SK-N-SH (cell line): ENCODE measurements around the gene CISD3. TPM values are rescaled to one million over a fixed set of nuclear protein-coding genes. Genes with fewer than 3 reads are reported as not detected.

Source experiments
- CTCF ChIA-PET: fragments of 300-600, 350-600 bp; formaldehyde crosslinking; extraction: SDS; loops from one replicate; lab custom pipeline; 2021; lab: Yijun Ruan, JAX
- POLR2A ChIA-PET: fragments of 350-600 bp; sonication (Branson Sonifier 250); formaldehyde crosslinking; extraction: SDS; loops from one replicate; lab custom pipeline; 2020; ENCODE audit warnings: antibody characterized with exemption, inconsistent platforms; lab: Yijun Ruan, JAX
- DNase-seq: peaks from one replicate; pipeline ENCODE4 v3.0.0; 2012
- H2AFZ ChIP-seq: fragments of 200-600 bp; sonication (generic); 2 replicates; pipeline ENCODE4 v1.8.1; 2016; ENCODE audit warnings: antibody characterized with exemption, mild to moderate bottlenecking, low read depth
- H3F3A ChIP-seq: fragments of 200-600 bp; sonication (generic); replicated peaks from 2 replicates; pipeline ENCODE3; 2016; ENCODE audit warnings: antibody characterized with exemption, mild to moderate bottlenecking; ENCODE audit not compliant: insufficient read depth
- H3K27ac ChIP-seq, 2 experiments: fragments of 200-500 bp in 1 of 2; fragments of 200-600 bp in 1 of 2; sonication (Bioruptor generic) in 1 of 2; sonication (generic), shearing (Covaris generic) in 1 of 2; 2 replicates each; pipeline versions ENCODE4 v1.5.1 to v1.6.1; 2014 to 2016; ENCODE audit warnings: low read depth in 2 of 2, inconsistent platforms in 1 of 2, low read length in 1 of 2, mild to moderate bottlenecking in 1 of 2, mixed read lengths in 1 of 2
- H3K27me3 ChIP-seq: fragments of 200-600 bp; sonication (generic), shearing (Covaris generic); 2 replicates; pipeline ENCODE4 v1.6.1; 2016; ENCODE audit warnings: mixed run types; ENCODE audit not compliant: insufficient read depth
- H3K36me3 ChIP-seq, 2 experiments: fragments of 200-500 bp in 1 of 2; fragments of 200-600 bp in 1 of 2; sonication (Bioruptor generic) in 1 of 2; sonication (generic) in 1 of 2; replicated peaks in 1 of 2; 2 replicates each; pipeline versions ENCODE3 to v1.5.1; 2014 to 2016; ENCODE audit warnings: low read length in 1 of 2, mild to moderate bottlenecking in 1 of 2; ENCODE audit not compliant: insufficient read depth in 2 of 2, control insufficient read depth in 1 of 2
- H3K4me1 ChIP-seq, 2 experiments: fragments of 200-500 bp in 1 of 2; fragments of 200-600 bp in 1 of 2; sonication (Bioruptor generic) in 1 of 2; sonication (generic), shearing (Covaris generic) in 1 of 2; 2 replicates each; pipeline versions ENCODE4 v1.5.1 to v1.6.1; 2014 to 2016; ENCODE audit warnings: low read depth in 1 of 2, low read length in 1 of 2, mixed run types in 1 of 2; ENCODE audit not compliant: insufficient read depth in 2 of 2, control insufficient read depth in 1 of 2
- H3K4me2 ChIP-seq: fragments of 200-600 bp; sonication (generic), shearing (Covaris generic); 2 replicates; pipeline ENCODE4 v1.6.1; 2017; ENCODE audit warnings: mixed run types
- H3K4me3 ChIP-seq, 2 experiments: fragments of 200-500 bp in 1 of 2; fragments of 200-600 bp in 1 of 2; sonication (Bioruptor generic) in 1 of 2; sonication (generic), shearing (Covaris generic) in 1 of 2; 2 replicates each; pipeline versions ENCODE4 v1.5.1 to v1.8.1; 2014 to 2016; ENCODE audit warnings: low read depth in 2 of 2, inconsistent platforms in 1 of 2, low read length in 1 of 2, mild to moderate bottlenecking in 1 of 2, mixed read lengths in 1 of 2, moderate library complexity in 1 of 2
- H3K79me2 ChIP-seq: fragments of 200-600 bp; sonication (generic); 2 replicates; pipeline ENCODE4 v1.8.1; 2017; ENCODE audit warnings: mild to moderate bottlenecking; ENCODE audit not compliant: insufficient read depth
- H3K9ac ChIP-seq: fragments of 200-600 bp; sonication (generic); 2 replicates; pipeline ENCODE4 v1.6.1; 2017; ENCODE audit warnings: mixed run types
- H3K9me2 ChIP-seq: fragments of 200-600 bp; sonication (generic); 2 replicates; pipeline ENCODE4 v1.6.1; 2017; ENCODE audit warnings: mixed run types
- H3K9me3 ChIP-seq: fragments of 200-600 bp; sonication (generic); 2 replicates; pipeline ENCODE4 v1.6.1; 2017; ENCODE audit warnings: mixed run types, mild to moderate bottlenecking, moderate library complexity
- H4K20me1 ChIP-seq: fragments of 200-600 bp; sonication (generic); 2 replicates; pipeline ENCODE4 v1.6.1; 2017; ENCODE audit warnings: mild to moderate bottlenecking, mixed run types; ENCODE audit not compliant: insufficient read depth
- EZH2phosphoT487 ChIP-seq: fragments of 200-600 bp; sonication (generic); IDR thresholded peaks from 2 replicates; pipeline ENCODE4 v1.6.1; 2017; ENCODE audit warnings: low read depth, mixed run types, mild to moderate bottlenecking, antibody characterized with exemption, moderate library complexity, borderline replicate concordance
- FOSL2 ChIP-seq: IDR thresholded peaks from 2 replicates; pipeline ENCODE4 v1.4.0; 2012; ENCODE audit warnings: low read depth, mild to moderate bottlenecking, moderate library complexity, borderline replicate concordance
- FOXJ3 ChIP-seq: sonication (generic); formaldehyde crosslinking; IDR thresholded peaks from 2 replicates; pipeline ENCODE4 v1.5.1; 2020; ENCODE audit warnings: mild to moderate bottlenecking, missing genetic modification reagents
- GATA2 ChIP-seq: sonication (generic); formaldehyde crosslinking; IDR thresholded peaks from 2 replicates; pipeline ENCODE4 v1.5.0; 2020; ENCODE audit warnings: mild to moderate bottlenecking, missing genetic modification reagents
- MEF2A ChIP-seq: IDR thresholded peaks from 2 replicates; pipeline ENCODE4 v1.4.0; 2012; ENCODE audit warnings: low read depth, borderline replicate concordance
- MXI1 ChIP-seq: IDR thresholded peaks from 2 replicates; pipeline ENCODE4 v1.6.1; 2012; ENCODE audit warnings: mild to moderate bottlenecking, low read depth, low read length, improper control_type of control experiment
- NRF1 ChIP-seq: IDR thresholded peaks from 2 replicates; pipeline ENCODE4 v1.6.1; 2012; ENCODE audit warnings: low read depth, mild to moderate bottlenecking, low read length
- RFX5 ChIP-seq: IDR thresholded peaks from 2 replicates; pipeline ENCODE4 v1.6.1; 2012; ENCODE audit warnings: mild to moderate bottlenecking, improper control_type of control experiment, low read length
- RXRA ChIP-seq: IDR thresholded peaks from 2 replicates; pipeline ENCODE4 v1.4.0; 2012; ENCODE audit warnings: low read depth, mild to moderate bottlenecking, borderline replicate concordance
- SMC3 ChIP-seq: IDR thresholded peaks from 2 replicates; pipeline ENCODE4 v1.6.1; 2012; ENCODE audit warnings: low read depth, low read length, improper control_type of control experiment
- TAF1 ChIP-seq: IDR thresholded peaks from 2 replicates; pipeline ENCODE4 v1.6.1; 2012; ENCODE audit warnings: low read depth, mild to moderate bottlenecking, low read length, moderate library complexity, borderline replicate concordance
- WGBS: methylation state at CpG from one replicate; pipeline ENCODE4 v1.1.6; 2017; ENCODE audit warnings: low lambda C conversion rate; 5-methylcytosine and 5-hydroxymethylcytosine counted together
- polyA plus RNA-seq, 3 experiments: library from polyadenylated mRNA; depleted of rRNA; stranded (reverse); fragments of >200 nt; gene quantifications; 2 replicates each; pipeline ENCODE4 v1.2.3, GENCODE V29; 2012
- TF ChIP-seq, protein P1 (sequence below): fragments of 200-600 bp; sonication (generic); IDR thresholded peaks from 2 replicates; pipeline ENCODE4 v1.6.1; 2017; ENCODE audit warnings: antibody characterized with exemption, mild to moderate bottlenecking, moderate library complexity
- TF ChIP-seq, protein P2 (sequence below): IDR thresholded peaks from 2 replicates; pipeline ENCODE4 v1.6.1; 2012; ENCODE audit warnings: mild to moderate bottlenecking, low read depth, low read length, moderate library complexity
- TF ChIP-seq, protein P3 (sequence below): IDR thresholded peaks from 2 replicates; pipeline ENCODE4 v1.4.0; 2012; ENCODE audit warnings: low read depth, borderline replicate concordance
- TF ChIP-seq, protein P4 (sequence below): fragments of 150-350 bp; IDR thresholded peaks from 2 replicates; pipeline ENCODE4 v1.6.1; 2016; ENCODE audit warnings: mild to moderate bottlenecking, low read depth, low read length
- TF ChIP-seq, protein P5 (sequence below): IDR thresholded peaks from 2 replicates; pipeline ENCODE4 v1.4.0; 2012; ENCODE audit warnings: low read depth
- TF ChIP-seq, protein P6 (sequence below): IDR thresholded peaks from 2 replicates; pipeline ENCODE4 v1.4.0; 2012; ENCODE audit warnings: low read depth, borderline replicate concordance

The CISD3 gene
- polyA plus RNA-seq, 1 of the 3 experiments (the other 2 are of a cell fraction): 16.5 TPM

DNA sequence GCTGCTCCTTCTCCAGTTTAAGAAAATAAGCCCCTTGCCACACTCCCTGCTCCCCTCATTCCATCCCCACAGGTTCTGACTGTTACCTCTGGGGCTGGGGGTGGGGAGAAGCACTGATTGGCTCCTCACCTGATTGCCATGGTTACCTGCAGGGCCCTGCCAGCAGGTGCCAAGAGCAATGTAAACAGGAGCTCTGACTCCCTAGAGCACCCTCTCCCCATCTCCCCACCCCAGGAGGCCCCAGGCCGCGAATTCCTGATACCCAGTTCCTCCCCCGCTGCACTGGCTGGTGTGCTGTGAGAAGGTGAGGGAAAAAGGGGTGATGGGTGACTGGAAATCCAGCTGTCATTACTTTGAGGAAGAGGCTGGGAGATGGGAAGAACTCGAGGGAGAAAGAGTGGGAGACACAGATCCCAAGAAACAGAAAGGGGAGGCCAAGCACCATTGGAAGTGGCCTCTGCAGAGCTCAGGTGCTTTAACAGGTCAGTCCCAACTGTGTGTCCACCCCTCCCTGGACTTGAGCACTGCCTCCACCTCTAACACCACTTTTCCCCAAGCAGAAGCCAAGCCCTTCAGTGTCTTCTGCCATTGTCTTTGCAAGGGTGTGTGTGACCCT lies 13.5 kb downstream of the CISD3 start:
- H3K9ac ChIP-seq: no peak overlapping the region
- H3K4me2 ChIP-seq: no peak overlapping the region; the same call in 1 of the 2 replicates
- TF ChIP-seq FOXJ3 (CRISPR knock-in tag): no peak
- TF ChIP-seq, protein P1, sequence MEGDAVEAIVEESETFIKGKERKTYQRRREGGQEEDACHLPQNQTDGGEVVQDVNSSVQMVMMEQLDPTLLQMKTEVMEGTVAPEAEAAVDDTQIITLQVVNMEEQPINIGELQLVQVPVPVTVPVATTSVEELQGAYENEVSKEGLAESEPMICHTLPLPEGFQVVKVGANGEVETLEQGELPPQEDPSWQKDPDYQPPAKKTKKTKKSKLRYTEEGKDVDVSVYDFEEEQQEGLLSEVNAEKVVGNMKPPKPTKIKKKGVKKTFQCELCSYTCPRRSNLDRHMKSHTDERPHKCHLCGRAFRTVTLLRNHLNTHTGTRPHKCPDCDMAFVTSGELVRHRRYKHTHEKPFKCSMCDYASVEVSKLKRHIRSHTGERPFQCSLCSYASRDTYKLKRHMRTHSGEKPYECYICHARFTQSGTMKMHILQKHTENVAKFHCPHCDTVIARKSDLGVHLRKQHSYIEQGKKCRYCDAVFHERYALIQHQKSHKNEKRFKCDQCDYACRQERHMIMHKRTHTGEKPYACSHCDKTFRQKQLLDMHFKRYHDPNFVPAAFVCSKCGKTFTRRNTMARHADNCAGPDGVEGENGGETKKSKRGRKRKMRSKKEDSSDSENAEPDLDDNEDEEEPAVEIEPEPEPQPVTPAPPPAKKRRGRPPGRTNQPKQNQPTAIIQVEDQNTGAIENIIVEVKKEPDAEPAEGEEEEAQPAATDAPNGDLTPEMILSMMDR: no peak
- TF ChIP-seq FOSL2: no peak
- no peak for TF ChIP-seq GATA2 (CRISPR knock-in tag)
- no peak for TF ChIP-seq EZH2phosphoT487
- TF ChIP-seq, protein P2, sequence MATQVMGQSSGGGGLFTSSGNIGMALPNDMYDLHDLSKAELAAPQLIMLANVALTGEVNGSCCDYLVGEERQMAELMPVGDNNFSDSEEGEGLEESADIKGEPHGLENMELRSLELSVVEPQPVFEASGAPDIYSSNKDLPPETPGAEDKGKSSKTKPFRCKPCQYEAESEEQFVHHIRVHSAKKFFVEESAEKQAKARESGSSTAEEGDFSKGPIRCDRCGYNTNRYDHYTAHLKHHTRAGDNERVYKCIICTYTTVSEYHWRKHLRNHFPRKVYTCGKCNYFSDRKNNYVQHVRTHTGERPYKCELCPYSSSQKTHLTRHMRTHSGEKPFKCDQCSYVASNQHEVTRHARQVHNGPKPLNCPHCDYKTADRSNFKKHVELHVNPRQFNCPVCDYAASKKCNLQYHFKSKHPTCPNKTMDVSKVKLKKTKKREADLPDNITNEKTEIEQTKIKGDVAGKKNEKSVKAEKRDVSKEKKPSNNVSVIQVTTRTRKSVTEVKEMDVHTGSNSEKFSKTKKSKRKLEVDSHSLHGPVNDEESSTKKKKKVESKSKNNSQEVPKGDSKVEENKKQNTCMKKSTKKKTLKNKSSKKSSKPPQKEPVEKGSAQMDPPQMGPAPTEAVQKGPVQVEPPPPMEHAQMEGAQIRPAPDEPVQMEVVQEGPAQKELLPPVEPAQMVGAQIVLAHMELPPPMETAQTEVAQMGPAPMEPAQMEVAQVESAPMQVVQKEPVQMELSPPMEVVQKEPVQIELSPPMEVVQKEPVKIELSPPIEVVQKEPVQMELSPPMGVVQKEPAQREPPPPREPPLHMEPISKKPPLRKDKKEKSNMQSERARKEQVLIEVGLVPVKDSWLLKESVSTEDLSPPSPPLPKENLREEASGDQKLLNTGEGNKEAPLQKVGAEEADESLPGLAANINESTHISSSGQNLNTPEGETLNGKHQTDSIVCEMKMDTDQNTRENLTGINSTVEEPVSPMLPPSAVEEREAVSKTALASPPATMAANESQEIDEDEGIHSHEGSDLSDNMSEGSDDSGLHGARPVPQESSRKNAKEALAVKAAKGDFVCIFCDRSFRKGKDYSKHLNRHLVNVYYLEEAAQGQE: no peak
- TF ChIP-seq, protein P3, sequence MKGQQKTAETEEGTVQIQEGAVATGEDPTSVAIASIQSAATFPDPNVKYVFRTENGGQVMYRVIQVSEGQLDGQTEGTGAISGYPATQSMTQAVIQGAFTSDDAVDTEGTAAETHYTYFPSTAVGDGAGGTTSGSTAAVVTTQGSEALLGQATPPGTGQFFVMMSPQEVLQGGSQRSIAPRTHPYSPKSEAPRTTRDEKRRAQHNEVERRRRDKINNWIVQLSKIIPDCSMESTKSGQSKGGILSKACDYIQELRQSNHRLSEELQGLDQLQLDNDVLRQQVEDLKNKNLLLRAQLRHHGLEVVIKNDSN: no peak
- no peak for TF ChIP-seq TAF1
- TF ChIP-seq, protein P4, sequence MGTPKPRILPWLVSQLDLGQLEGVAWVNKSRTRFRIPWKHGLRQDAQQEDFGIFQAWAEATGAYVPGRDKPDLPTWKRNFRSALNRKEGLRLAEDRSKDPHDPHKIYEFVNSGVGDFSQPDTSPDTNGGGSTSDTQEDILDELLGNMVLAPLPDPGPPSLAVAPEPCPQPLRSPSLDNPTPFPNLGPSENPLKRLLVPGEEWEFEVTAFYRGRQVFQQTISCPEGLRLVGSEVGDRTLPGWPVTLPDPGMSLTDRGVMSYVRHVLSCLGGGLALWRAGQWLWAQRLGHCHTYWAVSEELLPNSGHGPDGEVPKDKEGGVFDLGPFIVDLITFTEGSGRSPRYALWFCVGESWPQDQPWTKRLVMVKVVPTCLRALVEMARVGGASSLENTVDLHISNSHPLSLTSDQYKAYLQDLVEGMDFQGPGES: no peak
- no peak for TF ChIP-seq MEF2A
- TF ChIP-seq NRF1: no peak
- no peak for TF ChIP-seq RFX5
- TF ChIP-seq, protein P5, sequence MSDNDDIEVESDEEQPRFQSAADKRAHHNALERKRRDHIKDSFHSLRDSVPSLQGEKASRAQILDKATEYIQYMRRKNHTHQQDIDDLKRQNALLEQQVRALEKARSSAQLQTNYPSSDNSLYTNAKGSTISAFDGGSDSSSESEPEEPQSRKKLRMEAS: no peak
- no peak for TF ChIP-seq MXI1
- TF ChIP-seq RXRA: no peak
- no peak for TF ChIP-seq SMC3
- TF ChIP-seq, protein P6, sequence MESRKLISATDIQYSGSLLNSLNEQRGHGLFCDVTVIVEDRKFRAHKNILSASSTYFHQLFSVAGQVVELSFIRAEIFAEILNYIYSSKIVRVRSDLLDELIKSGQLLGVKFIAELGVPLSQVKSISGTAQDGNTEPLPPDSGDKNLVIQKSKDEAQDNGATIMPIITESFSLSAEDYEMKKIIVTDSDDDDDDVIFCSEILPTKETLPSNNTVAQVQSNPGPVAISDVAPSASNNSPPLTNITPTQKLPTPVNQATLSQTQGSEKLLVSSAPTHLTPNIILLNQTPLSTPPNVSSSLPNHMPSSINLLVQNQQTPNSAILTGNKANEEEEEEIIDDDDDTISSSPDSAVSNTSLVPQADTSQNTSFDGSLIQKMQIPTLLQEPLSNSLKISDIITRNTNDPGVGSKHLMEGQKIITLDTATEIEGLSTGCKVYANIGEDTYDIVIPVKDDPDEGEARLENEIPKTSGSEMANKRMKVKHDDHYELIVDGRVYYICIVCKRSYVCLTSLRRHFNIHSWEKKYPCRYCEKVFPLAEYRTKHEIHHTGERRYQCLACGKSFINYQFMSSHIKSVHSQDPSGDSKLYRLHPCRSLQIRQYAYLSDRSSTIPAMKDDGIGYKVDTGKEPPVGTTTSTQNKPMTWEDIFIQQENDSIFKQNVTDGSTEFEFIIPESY: no peak
- no peaks in the 10 kb centered on the region for H3K27me3 ChIP-seq
- H3K27ac ChIP-seq: peak overlapping the region; percentile 83 to 95; a peak in 3 of 4 replicates
- peaks cover 4 to 14% of the 10 kb centered on the region in 2 experiments for H3K36me3 ChIP-seq
- no peak overlapping the region for H2AFZ ChIP-seq
- ChIA-PET CTCF (interaction anchor here (1.7 to 7.4 kb wide), 2 partner anchors 10 to 66 kb away, joined by 9 to 88 read pairs; partner anchors contain the start of gene CISD3), POLR2A (no interaction called here)
- peaks cover 92% of the 10 kb centered on the region for H3K79me2 ChIP-seq
- no peak for DNase-seq
- no peak overlapping the region for H3K4me3 ChIP-seq
- no peaks in the 10 kb centered on the region for H3K9me2 ChIP-seq
- H3F3A ChIP-seq: peaks cover 4% of the 10 kb centered on the region
- H3K9me3 ChIP-seq: no peaks in the 10 kb centered on the region
- 94% methylated on average over 2 of the region's 4 CpGs for WGBS
- peaks cover 9 to 64% of the 10 kb centered on the region in 2 experiments; a peak in 2 of 4 replicates for H3K4me1 ChIP-seq
- peaks cover 83% of the 10 kb centered on the region for H4K20me1 ChIP-seq
